Measurements from ENCODE around the gene AGPAT4. TPM values are rescaled to one million over a fixed set of nuclear protein-coding genes. Genes with fewer than 3 reads are reported as not detected.

Gene AGPAT4
- total RNA-seq, 1 experiment from 2014 or later, result 15.5 TPM

- intact Hi-C loops (cut with micrococcal nuclease), result no loop called here
- Histone ChIP-seq H4K20me1 (ENCODE audit: insufficient read depth) (no peaks in the 10 kb centered on the region), H3K27me3 (ENCODE audit: insufficient read depth, low read length) (no peaks in the 10 kb centered on the region), H3K4me3 (replicated peaks in 1 of 2; ENCODE audit: low read depth in 1 of 2, low read length in 2 of 2) (no peak overlapping the region), H3K79me2 (ENCODE audit: insufficient read depth, low read length) (no peaks in the 10 kb centered on the region), H3K9me2 (ENCODE audit: insufficient read depth) (no peaks in the 10 kb centered on the region), H3K9ac (ENCODE audit: low read length) (no peak overlapping the region), H3K4me2 (ENCODE audit: low read length) (no peak overlapping the region), H3K36me3 (ENCODE audit: control insufficient read depth in 1 of 2, insufficient read depth in 2 of 2, low read length in 2 of 2) (no peaks in the 10 kb centered on the region), H2AFZ (ENCODE audit: low read depth, low read length, poor library complexity, severe bottlenecking) (no peak overlapping the region), H3K27ac (ENCODE audit: low read depth, low read length) (no peak overlapping the region), H3K9me3 (ENCODE audit: control insufficient read depth in 1 of 2, insufficient read depth in 1 of 2, low read depth in 1 of 2, low read length in 2 of 2) (no peaks in the 10 kb centered on the region), H3K4me1 (ENCODE audit: control insufficient read depth in 1 of 2, insufficient read depth in 2 of 2, low read length in 2 of 2) (peaks cover 0 to 11% of the 10 kb centered on the region in 2 experiments; a peak in 1 of 4 replicates)
- ChIA-PET RAD21 (ENCODE audit: low non-redundant PET in 1 of 2, low total read pairs in 2 of 2, uncharacterized antibody in 2 of 2, unreplicated experiment in 2 of 2) (no interaction called here), POLR2A (no interaction called here), CTCF (no interaction called here)
- BruUV-seq (replicated peaks), result no TSS peak
- no peak for DNase-seq (ENCODE audit: low read depth, low spot score)
- no peak for ATAC-seq
- no peak for TF ChIP-seq CEBPB (IDR thresholded peaks at IDR 0.05; ENCODE audit: low read depth)
- no peak for TF ChIP-seq SP1 (IDR thresholded peaks at IDR 0.05; ENCODE audit: low read depth)
These were observed 79.5 kb downstream of the AGPAT4 start for GRCh38 chr6:161194374-161194773.

GRCh38 chr6:161192636-161193411, 81.0 kb downstream of the AGPAT4 start:
- peaks cover 0 to 14% of the 10 kb centered on the region in 2 experiments; a peak in 1 of 4 replicates for H3K4me1 ChIP-seq (ENCODE audit: control insufficient read depth in 1 of 2, insufficient read depth in 2 of 2, low read length in 2 of 2)
- no TSS peak for BruUV-seq (replicated peaks)
- ATAC-seq (no peak), DNase-seq (ENCODE audit: low read depth, low spot score) (no peak)
- no peaks in the 10 kb centered on the region for H3K79me2 ChIP-seq (ENCODE audit: insufficient read depth, low read length)
- no peaks in the 10 kb centered on the region for H3K9me2 ChIP-seq (ENCODE audit: insufficient read depth)
- H3K27ac ChIP-seq (ENCODE audit: low read depth, low read length), result no peak overlapping the region
- H3K4me2 ChIP-seq (ENCODE audit: low read length), result no peak overlapping the region
- no peak overlapping the region for H3K4me3 ChIP-seq (replicated peaks in 1 of 2; ENCODE audit: low read depth in 1 of 2, low read length in 2 of 2)
- H4K20me1 ChIP-seq (ENCODE audit: insufficient read depth), result no peaks in the 10 kb centered on the region
- no peaks in the 10 kb centered on the region for H3K36me3 ChIP-seq (ENCODE audit: control insufficient read depth in 1 of 2, insufficient read depth in 2 of 2, low read length in 2 of 2)
- H3K9me3 ChIP-seq (ENCODE audit: control insufficient read depth in 1 of 2, insufficient read depth in 1 of 2, low read depth in 1 of 2, low read length in 2 of 2), result no peaks in the 10 kb centered on the region
- ChIA-PET CTCF (no interaction called here), RAD21 (ENCODE audit: low non-redundant PET in 1 of 2, low total read pairs in 2 of 2, uncharacterized antibody in 2 of 2, unreplicated experiment in 2 of 2) (no interaction called here), POLR2A (no interaction called here)
- no peak overlapping the region for H2AFZ ChIP-seq (ENCODE audit: low read depth, low read length, poor library complexity, severe bottlenecking)
- H3K27me3 ChIP-seq (ENCODE audit: insufficient read depth, low read length), result no peaks in the 10 kb centered on the region
- TF ChIP-seq CEBPB (IDR thresholded peaks at IDR 0.05; ENCODE audit: low read depth) (no peak), ZFX (IDR thresholded peaks at IDR 0.05) (no peak), JUND (IDR thresholded peaks at IDR 0.05) (no peak), YY1 (IDR thresholded peaks at IDR 0.05; ENCODE audit: extremely low read depth, insufficient replicate concordance, low read depth, low read length) (no peak), SIN3A (IDR thresholded peaks at IDR 0.05; ENCODE audit: low read depth) (no peak), RAD21 (IDR thresholded peaks at IDR 0.05; ENCODE audit: low read depth) (no peak)
- TF ChIP-seq, protein P1, sequence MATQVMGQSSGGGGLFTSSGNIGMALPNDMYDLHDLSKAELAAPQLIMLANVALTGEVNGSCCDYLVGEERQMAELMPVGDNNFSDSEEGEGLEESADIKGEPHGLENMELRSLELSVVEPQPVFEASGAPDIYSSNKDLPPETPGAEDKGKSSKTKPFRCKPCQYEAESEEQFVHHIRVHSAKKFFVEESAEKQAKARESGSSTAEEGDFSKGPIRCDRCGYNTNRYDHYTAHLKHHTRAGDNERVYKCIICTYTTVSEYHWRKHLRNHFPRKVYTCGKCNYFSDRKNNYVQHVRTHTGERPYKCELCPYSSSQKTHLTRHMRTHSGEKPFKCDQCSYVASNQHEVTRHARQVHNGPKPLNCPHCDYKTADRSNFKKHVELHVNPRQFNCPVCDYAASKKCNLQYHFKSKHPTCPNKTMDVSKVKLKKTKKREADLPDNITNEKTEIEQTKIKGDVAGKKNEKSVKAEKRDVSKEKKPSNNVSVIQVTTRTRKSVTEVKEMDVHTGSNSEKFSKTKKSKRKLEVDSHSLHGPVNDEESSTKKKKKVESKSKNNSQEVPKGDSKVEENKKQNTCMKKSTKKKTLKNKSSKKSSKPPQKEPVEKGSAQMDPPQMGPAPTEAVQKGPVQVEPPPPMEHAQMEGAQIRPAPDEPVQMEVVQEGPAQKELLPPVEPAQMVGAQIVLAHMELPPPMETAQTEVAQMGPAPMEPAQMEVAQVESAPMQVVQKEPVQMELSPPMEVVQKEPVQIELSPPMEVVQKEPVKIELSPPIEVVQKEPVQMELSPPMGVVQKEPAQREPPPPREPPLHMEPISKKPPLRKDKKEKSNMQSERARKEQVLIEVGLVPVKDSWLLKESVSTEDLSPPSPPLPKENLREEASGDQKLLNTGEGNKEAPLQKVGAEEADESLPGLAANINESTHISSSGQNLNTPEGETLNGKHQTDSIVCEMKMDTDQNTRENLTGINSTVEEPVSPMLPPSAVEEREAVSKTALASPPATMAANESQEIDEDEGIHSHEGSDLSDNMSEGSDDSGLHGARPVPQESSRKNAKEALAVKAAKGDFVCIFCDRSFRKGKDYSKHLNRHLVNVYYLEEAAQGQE (IDR thresholded peaks at IDR 0.05; ENCODE audit: low read depth), result no peak
- TF ChIP-seq, protein P2, sequence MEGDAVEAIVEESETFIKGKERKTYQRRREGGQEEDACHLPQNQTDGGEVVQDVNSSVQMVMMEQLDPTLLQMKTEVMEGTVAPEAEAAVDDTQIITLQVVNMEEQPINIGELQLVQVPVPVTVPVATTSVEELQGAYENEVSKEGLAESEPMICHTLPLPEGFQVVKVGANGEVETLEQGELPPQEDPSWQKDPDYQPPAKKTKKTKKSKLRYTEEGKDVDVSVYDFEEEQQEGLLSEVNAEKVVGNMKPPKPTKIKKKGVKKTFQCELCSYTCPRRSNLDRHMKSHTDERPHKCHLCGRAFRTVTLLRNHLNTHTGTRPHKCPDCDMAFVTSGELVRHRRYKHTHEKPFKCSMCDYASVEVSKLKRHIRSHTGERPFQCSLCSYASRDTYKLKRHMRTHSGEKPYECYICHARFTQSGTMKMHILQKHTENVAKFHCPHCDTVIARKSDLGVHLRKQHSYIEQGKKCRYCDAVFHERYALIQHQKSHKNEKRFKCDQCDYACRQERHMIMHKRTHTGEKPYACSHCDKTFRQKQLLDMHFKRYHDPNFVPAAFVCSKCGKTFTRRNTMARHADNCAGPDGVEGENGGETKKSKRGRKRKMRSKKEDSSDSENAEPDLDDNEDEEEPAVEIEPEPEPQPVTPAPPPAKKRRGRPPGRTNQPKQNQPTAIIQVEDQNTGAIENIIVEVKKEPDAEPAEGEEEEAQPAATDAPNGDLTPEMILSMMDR (IDR thresholded peaks at IDR 0.05 in 2 of 3, conservative IDR thresholded peaks at IDR 0.05 in 1 of 3; ENCODE audit: borderline replicate concordance in 1 of 3, insufficient read depth in 1 of 3, low read depth in 2 of 3, low read length in 2 of 3), result no peak
- intact Hi-C loops (cut with micrococcal nuclease), result no loop called here
- H3K9ac ChIP-seq (ENCODE audit: low read length), result no peak overlapping the region

Measured in HCT116 (cell line).